ENCODE measurements around the gene ITGA7.
"Not testable (repeated sequence)": the region's sequence is repeated elsewhere in the genome, so short reads cannot be mapped to it uniquely, and the experiment has no call there.

The ITGA7 gene

DNA sequence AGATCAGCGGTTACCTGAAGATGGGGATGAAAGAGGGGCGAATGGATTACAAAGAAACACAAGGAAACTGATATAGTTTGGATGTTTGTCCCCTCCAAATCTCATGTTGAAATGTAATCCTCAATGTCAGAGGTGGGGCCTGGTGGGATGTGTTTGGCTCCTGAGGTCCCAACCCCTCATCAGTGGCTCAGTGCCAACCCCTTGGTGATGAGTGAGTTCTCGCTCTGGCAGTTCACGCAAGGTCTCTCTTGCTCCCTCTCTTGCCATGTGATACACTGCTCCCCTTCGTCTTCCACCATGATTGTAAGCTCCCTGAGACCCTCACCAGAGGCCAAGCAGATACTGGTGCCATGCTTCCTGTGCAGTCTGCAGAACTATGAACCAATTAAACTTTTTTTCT lies 28.0 kb downstream of the ITGA7 start:
- DNase-seq: no peak

DNA sequence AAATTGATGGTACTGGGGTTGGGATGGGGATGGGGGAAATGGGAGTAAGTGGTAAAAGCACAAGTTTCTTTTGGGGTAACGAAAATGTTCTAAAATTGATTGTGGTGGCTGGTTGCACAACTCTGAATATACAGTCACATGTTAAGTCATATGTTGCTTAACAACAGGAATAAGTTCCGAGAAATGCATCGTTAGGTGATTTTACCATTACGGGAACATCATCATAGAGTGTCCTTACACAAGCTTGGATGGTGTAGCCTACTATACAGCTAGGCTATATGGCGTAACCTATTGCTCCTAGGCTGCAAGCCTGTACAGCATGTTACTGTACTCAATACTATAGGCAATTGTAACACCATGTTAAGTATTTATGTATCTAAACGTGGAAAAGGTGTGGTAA lies 31.0 kb downstream of the ITGA7 start:
- DNase-seq: no peak

DNA sequence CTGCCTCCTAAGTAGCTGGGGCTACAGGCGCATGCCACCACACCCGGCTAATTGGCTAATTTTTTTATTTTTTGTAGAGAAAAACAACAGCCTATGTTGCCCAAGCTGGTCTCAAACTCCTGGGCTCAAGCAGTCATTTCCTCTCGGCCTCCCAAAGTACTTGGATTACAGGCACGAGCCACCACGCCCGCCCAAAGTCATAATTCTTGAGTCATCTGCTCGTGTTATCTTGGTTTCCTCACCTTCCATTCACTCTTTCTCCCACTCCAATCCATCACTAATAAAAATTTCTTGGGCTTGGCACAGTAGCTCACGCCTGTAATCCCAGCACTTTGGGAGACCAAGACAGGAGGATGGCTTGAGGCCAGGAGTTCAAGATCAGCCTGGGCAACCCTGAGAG lies 32.0 kb downstream of the ITGA7 start:
- no peak for DNase-seq

DNA sequence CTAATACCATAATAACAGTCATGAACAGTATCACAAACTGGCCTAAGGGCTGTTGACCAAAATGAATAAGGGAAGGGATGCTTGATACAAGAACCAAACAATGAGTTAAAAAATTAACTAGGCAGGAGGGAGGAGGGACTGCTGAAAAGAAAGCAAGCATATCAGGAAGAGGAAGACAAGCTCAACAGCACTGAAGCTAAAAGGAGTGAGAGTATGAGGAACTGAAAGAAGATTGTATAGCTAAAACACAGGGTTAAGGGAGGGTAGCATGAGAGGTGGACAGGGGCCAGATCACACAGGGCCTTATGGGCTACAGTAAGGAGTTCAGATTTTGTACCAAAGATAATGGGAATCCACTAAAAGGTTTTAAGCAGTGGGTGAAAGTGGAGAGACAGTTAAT lies 34.1 kb downstream of the ITGA7 start:
- no peak for DNase-seq

DNA sequence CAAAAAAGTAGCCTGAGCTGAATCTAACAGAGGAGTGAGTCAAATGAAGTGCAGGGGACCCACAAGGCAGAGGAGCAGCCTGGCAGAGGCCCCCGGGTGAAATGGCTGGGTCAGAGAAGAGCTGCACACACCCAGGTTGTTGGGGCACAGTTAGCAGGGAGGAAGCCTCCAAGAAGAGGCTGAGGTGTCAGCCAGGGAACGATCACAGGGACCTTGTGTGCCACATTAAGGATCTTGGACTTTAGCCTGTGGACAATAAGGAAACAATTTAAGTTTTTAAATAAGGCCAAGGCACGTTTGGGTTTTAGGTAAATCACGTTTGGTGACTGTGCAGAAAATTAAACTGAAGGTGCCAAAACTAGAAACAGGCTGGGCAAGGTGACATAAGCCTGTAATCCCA lies 36.0 kb downstream of the ITGA7 start:
- DNase-seq: no peak

DNA sequence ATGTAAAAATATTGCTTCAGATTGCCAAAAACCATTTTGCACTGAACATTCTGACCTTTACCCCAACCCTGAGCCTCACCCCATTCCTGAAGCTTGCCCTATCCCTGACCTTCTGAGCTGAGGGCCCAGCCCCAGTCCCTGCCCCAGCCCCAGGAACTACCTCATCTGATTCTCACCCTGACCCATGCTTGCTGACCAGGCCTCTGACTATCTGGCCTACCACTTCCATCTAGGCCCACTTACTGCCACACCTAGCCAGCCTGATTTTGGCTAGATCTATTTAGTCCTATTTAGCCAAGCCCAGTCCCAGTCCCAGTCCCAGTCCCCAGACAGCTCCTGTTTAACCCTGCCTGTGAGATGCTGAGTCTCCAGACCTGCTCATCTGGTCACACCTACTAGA lies 37.4 kb downstream of the ITGA7 start:
- no peak for DNase-seq

DNA sequence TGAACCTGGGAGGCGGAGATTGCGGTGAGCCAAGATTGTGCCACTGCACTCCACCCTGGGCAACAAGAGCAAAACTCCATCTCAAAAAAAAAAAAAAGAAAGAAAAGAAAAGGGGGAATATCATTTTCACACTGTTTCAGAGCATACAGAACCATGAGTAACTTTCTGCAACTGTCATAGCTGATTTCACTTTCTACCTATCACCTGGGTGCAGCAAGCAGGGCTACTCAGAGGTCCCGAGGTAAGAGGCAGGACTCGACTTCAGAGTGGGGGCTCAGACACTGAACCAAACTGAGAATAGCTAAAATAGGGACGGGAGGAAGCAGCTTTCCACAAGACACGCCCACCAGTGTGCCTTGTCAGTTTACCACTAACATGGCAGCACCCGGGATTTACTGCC lies 41.2 kb downstream of the ITGA7 start:
- no peak for DNase-seq

DNA sequence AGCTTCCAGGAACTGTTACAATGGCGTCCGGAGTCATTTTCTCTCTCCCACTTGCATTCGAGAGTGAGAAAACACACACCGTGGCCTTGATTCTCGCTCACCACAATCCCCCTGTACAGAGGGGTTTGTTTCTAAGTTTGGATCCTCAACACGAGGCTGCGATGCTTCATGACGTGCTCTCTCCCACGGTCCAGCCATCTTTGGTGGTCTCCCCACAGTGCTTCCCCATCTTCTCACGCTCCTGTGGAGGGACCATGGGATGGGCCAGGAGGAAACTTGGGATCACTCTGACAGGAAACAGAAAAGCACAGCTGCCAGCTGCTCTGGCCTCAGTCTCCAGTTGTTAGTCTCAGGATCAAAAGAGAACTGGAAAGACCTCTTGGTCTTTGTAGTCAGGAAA lies 42.9 kb downstream of the ITGA7 start:
- no peak for DNase-seq

DNA sequence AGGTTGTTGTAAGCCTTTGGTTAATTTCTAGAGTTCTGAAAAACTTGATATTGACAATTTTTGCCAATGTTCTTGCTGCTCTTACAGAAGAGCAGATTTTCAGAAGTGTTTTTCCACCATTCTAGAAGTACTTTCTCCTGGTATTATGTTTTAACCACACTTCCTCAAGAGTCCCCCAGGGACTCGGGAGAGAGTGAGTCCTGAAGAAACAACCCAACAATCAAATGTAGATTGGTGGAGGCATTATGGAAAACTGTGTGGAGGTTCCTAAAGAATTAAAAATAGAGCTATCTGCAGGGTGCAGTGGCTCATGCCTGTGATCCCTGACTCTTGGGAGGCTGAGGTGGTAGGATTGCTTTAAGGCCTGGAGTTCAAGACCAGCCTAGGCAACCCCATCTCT lies 44.3 kb downstream of the ITGA7 start:
- DNase-seq: no peak

DNA sequence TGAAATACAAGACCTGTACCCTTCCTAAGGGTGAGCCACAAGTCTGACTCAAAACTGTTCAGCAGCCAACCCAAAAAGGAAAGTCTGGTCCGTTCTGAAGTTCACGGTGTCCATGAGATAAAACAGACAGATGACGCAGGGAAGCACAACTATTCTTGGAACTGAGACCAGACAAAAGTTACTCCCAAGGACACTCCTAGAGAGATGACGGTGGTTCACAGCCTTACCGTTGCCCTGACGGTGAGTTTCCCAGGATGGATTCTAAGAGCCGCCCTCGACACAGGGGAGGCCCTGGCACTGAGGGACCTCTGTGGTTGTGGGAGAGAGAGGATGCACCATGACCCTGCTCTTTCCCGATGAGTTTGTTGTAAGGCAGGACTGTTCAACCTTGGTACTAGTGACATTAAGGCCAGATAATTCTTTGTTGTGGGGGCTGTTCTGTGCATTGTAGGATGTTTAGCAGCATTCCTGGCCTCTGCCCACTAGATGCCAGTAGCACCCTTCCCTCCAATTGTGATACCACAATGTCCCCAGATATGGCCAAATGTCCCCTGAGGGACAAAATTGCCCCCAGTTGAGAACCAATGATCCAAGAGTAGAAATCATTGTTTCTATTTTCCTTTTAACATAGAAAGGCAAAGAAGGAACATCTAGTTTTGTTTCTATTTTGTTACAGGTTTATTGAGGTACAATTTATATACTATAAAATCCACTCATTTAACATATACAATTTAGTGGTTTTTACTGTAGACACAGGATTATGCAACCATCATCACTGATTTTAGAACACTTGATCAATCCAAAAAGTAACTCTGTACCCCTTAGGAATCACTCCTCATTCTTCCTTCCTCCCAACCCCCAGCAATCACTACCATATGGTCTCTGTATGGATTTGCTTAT lies 48.0 kb downstream of the ITGA7 start:
- DNase-seq: no peak

DNA sequence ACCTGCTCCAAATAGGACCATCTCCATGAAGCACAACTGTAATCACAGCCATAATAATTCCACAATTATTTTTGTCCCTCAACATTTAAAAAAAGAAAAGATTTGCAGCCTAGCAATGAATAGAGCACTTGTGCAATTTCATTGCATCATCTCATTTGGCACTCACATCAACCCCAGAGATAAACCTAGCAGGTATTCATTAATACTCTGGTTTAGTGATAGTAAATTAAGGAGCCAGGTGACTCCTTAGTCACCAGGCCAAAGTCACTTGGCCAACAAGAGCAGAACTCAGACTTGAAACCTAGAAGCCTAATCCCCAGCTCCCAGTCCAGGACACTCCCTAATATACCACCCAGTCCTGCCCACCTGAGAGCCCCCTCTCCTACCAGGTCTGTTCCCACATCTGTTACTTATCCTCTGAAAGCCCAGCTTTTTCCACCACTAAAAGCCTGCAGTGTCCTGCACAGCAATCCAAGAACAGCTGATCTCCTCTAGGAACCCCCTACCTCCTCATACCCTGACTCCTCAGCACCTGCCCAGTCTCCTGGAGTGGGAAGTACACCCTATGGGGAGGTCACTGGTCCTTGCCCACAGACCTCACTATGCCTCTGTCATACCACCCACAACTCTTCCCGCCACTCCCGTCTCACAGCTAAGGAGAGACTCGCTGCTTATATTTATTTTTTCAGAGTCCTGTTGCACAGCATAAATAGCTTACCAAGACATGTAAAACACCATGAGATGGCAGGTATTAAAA lies 48.9 kb downstream of the ITGA7 start:
- DNase-seq: no peak

DNA sequence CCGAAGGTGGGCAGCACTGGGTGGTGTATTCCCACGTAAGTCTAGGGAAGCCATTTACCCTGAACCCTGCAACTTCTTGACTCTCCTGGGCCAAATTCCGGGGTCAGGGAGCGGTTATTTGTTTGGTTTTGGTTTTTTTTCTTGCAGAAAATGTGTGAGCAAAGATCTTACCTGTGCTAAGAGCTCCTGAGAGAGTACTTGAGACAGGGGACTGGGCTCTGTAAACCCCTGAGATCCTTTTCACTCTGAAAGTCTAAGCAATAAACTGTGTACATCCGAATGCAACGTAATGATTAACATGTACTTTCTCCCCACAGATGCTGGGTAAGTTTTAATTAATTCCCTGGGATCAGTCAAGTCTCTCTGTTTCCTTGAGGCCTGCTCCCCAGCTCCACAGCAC lies 49.5 kb downstream of the ITGA7 start:
- no peak for DNase-seq

DNA sequence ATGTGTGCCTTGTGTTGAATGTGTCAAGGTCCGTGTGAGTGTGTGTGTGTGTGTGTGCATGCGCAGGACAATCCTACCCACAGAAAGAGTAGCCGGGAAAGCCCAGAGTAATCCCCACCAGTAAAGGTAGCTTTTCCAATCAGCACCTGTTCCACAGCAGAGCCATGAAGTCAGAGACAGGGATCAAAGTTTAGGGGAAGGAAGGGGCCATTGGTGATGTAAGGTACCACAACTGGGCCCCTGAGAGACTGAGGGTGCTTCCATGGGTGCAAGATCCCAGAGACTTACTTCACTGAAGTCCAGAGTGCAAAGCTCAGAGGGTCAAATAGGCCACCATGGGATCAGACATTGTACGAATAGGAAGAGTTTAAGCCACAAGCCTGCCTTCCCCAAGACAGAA lies 50.5 kb downstream of the ITGA7 start:
- no peak for DNase-seq

DNA sequence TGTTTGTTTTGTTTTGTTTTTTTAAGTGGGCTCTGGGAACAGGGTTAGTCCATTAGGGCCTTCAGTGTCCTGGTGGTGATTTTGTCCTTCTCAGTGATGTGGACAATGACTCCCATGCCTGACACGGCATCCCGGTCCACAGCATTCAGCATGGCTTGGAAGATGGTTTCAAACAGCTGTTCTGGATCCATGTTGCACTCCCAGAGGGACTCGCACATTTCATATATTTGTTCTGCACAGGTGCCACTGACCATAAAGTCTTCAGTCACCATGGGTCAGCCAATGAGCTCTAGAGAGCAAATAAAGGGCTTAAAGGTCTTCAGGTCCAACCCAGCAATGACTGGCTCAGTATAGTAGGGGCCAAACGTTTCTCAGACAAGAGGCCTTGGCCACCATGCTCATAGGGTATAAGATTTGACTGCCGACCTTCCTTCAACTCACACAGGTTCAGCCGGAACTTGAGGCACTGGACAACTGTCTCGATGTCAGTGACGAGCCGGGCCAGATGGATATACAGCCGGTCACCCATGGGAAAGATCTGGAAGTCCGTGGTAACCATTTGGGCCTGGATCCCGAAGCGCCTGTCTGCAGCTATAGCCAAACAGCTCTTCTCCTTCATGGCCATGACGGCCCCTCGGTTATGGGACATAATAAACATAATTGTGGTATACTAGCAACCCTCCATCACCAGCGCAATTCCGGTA lies 53.0 kb downstream of the ITGA7 start:
- no peak for DNase-seq

DNA sequence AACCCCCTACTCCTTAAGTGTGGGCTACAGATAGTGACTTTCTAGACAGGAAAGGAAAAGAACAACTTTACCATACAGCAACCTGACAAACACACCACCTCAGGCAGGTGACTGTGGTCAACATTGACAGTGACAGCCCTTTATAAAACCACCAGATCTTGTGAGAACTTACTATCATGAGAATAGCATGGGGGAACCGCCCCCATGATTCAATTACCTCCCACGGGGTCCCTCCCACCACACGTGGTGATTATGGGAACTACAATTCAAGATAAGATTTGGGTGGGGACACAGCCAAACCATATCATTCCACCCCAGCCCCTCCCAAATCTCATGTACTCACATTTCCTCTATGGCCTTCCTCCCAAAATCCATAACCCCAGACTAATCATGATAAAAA lies 54.7 kb downstream of the ITGA7 start:
- DNase-seq: no peak

DNA sequence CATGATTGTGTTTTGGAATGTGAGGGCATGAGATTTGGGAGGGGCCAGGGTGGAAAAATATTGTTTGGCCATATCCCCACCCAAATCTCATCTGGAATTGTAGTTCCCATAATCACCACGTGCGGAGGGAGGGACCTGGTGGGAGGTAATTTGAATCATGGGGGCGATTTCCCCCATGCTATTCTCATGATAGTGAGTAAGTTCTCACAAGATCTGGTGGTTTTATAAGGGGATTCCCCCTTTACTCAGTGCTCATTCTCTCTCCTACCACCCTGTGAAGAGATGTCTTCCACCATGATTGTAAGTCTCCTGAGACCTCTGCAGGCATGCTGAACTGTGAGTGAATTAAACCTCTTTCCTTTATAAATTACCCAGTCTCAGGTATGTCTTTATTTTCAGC lies 55.4 kb downstream of the ITGA7 start:
- no peak for DNase-seq

DNA sequence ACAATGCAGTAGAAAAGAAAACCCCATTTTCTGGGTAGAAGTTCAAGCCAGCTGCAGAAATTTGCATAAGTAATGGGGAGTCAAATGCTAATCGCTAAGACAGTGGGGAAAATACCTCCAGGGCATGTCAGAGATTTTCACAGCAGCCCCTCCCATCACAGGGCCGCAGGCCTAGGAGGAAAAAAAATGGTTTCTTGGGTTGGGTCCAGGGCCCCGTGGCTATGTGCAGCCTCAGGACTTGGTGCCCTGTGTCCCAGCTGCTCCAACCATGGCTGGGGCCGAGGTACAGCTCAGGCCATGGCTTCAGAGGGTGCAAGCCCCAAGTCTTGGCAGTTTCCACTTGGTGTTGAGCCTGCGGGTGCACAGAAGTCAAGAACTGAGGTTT lies 56.4 kb downstream of the ITGA7 start:
- DNase-seq: no peak

DNA sequence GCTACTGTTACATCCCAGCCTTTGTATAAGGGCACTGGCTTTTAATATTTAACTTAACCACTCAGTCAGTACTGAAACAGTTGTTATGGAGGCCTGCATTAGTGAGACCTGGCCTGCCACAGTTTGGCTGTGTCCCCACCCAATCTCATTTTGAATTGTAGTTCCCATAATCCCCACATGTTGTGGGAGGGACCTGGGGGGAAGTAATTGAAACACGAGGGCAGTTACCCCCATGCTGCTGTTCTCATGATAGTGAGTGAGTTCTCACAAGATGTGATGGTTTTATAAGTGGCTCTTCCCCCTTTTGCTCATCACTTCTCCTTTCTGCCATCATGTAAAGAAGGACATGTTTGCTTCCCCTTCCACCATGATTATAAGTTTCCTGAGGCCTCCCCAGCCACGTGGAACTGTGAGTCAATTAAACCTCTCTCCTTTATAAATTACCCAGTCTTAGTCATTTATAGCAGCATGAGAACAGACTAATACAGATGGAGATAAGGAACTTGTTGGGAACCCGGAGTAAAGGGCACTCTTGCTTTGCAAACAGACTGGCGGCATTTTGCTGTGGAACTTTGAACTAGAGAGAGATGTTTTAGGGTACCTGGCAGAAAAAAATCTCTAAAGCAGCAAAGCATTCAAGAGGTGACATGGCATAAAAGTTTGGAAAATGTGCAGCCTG lies 56.9 kb downstream of the ITGA7 start:
- not testable (repeated sequence) for DNase-seq

DNA sequence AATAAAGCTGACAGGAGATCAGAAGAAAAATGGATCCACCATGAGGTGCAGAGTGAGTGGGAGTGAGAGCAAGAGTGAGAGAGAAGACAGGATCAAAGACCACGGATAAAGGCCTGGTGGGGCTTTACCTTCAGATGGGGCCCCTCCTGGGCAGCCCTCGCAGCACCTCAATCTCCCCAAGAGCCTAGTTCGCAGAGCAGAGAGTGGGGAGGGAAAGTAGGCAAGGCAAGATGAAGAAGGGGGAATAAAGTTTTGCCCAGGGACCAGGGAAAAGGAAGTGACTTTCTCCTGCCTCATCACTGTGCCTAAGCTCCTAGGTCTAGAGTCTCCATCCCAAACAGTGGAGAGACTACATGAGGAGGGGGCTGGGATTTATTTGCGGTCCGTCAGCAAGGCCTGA lies 60.7 kb downstream of the ITGA7 start:
- no peak for DNase-seq

DNA sequence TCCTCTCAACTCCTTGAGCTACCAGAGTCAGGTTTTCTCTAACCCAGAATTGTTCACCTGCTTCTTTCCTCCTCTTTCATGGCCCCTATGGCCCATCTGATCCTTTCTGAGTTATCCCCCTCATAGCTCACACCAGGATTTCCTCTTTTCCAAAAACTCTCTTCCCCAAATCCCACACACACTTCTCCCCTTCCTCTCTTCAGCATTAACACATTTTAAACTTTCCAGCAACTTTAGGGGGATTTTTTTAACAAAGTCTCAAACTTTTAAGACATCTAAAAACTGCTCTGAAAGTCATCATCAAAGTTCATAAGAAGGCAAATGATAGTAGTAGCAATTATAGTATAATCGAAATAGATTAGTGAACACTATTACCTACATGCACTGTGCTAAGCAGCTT lies 63.1 kb downstream of the ITGA7 start:
- no peak for DNase-seq

DNA sequence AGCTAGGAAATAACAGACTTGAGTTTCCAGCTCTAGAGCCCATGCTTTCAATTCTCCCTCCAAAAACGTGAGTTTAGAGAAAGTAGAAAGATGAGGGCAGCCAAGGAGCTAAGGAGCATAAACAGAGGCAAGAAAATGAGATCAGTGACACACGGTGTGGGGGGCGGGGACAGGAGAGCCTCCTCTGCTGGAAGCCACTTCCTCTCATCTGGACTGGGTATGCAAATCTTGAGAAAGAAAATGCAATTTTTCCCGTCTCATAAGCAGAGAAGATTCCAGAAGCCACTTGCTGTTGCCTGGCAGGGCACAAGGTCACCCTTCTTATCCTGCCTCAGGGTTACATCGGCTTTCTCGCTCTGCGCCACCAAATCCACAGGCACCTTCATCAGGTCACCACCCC lies 65.0 kb downstream of the ITGA7 start:
- no peak for DNase-seq

DNA sequence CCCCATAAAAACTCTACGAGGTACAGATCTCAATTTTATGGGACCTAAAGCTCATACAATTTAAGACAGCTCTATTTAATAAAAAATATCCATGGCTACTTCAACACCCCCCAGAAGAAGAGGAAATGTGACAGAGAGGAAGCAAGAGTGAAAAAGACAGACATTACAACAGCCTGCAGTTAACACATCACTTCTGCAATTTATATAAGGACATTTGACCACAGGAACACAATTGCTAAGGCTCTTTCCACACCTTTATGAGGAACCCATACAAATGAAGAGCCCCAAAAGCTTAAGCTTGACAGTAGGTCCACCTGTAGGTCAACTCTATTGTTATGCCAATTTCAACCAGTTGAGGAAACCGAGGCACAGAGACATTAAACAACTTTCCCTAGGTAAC lies 65.4 kb downstream of the ITGA7 start:
- no peak for DNase-seq

DNA sequence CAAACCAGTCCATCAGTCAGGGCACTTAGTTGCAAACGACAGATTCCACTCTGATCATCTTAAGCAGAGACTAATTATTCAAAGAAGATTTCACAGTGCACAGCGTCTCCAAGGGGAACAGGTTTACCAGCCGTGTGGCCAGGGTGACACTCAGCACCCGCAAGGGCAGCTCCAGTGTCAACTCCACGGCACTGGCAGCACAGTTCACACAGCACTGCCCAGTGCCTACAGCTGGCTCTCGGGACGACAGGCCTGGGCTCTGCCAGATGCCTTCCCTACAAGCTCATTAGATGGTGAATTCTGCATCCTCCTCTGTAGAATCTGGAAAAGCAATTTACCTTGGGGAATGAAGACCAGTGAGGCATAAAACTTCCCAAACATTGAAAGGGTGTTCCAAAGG lies 66.1 kb downstream of the ITGA7 start:
- DNase-seq: no peak

All from stimulated activated CD4-positive, alpha-beta T cell treated with anti-CD3 and anti-CD28 coated beads, Interleukin-2, amount 100 ng/mL, for 48 hours (primary cell).